HG02943 (cell line): ENCODE results near the gene ST6GALNAC4.

ENCODE experiments used
- ATAC-seq: cut with Tn5 transposase; IDR thresholded peaks from one replicate; pipeline ENCODE4 v1.9.1; 2021; ENCODE audit warnings: mild to moderate bottlenecking, low read depth, moderate library complexity; ENCODE audit not compliant: unreplicated experiment

ST6GALNAC4 gene, protein sequence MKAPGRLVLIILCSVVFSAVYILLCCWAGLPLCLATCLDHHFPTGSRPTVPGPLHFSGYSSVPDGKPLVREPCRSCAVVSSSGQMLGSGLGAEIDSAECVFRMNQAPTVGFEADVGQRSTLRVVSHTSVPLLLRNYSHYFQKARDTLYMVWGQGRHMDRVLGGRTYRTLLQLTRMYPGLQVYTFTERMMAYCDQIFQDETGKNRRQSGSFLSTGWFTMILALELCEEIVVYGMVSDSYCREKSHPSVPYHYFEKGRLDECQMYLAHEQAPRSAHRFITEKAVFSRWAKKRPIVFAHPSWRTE

DNA sequence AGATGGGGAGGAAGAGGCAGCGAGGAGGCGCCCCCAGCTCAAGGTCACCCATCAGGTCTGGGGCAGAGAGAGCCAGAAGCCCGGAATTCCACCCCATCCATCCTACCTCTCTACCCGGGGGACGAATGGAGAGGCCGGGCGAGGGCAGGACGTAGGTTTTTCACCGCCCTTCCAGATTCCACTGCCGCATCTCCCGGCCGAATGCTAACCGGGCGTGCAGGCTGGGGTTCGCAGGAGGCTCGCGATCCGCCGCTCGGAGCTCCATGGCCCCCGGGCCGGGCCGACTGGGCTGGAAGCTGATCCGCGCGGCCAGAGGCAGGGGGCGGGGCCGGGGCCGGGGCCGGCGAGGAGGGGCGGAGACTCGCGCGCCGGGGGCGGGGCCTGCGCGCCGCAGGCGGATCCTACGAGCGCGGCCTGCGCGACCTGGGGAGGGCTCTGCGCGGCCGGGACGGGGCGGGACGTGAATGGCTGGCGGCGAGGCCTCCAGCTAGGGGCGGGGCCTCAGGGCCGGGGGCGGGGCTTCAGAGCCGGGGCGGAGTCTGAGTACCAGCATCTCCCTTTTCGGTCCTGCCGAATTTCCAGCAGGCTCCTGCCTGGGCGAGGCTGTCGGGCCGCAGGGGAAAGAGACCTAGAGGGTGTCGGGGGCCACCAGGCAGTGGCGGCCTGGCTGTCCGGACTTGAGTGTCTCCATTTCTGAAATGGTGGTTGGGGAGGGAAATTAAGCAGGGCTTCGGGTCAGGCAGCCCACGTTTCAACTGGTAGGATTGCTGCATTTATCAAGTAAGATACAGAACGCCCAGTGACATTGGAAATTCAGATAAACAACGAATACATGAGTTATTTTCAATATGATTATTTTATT is at the start of gene ST6GALNAC4:
ST6GALNAC4 (minus strand) TSS at position 322 of the 862 bp plus-strand sequence. CDS start 622 bp downstream, outside the sequence.
- peak; percentile 49 for ATAC-seq

DNA sequence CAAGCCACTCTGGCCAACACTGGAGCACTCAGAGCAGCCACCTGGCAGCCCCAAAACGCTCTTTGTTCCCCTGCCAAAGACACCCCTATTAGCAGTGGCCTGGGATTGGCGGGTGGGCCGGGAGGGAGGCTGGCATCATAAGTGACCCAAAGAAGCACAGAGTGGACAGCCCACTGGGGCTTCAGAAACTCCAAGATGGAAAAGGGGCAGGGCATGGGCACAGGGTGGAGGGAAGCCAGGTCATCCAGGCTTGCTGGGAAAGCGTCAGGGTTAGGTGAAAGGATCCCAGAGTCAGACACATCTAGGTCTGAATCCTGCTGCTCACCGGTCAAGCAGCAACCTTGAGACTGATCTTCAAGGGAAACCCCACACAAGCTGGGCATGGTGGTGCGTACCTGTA is 49.1 kb upstream of the ST6GALNAC4 start:
- ATAC-seq, result no peak

DNA sequence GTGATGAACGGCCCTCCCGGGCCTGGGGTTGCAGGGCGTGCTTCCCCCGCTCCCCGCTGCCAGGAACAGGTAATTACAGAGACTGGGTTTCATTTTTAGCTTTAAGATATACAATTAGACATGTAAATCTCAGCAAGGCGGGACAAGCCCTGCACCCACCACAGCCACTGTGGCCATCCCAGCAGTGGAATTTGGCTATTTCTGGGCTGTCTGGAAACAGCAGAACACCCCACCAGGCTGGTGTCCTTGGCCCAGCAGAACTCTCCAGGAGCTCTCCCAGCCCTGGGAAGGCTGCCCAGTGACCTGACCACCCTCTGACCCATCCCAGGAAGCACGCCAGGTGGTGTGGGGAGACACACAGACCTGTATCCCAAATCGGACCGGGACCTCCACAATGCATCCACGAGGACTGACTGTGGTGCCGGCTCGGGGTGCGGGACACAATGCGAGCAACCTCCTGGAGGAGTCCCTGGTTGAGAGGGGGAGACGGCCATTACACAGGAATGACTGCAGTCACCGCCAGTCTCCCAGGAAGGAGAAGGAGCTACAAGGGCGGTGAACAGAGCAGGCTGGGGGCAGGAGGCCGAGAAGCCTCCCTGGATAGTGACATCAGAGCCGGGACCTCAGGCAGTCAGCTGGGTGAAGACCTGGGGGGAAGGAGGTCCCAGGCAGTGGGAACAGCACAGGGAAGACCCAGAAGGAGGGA is 46.7 kb upstream of the ST6GALNAC4 start:
- no peak for ATAC-seq

DNA sequence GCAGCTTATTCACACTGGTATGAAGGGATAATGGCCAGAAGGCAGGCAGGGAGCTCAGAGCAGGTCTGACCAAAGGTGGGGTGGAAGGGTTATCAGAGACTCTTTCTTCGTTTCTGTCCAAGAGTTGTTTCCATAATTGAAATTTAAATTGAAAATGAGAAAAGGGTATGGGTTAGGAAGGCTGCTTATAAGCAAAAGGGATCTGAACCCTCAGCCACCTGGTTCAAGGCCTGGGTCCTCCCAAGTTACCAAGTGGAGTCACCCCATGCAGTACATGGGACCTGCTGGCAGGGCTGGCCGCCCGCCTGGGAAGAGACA is 46.2 kb upstream of the ST6GALNAC4 start:
- no peak for ATAC-seq

DNA sequence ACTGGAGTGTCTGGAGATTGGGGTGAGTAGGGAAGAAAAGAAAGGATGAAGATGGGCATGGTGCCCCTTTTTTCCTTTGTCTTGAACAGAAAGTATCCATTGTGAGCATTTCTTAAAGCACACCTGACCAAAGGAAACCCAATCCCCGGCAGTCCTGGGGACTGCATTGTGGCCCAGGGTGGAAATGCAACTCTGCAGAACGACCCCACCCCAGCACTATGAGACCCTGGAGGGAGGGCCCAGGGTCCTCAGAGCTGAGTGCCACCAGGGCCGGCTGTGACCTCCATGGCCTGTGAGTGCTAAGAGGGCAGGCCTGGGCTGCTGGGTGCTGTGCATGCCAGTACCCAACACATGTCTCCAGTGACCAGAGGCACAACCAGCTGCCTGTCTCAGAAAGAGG is 45.4 kb upstream of the ST6GALNAC4 start:
- no peak for ATAC-seq

DNA sequence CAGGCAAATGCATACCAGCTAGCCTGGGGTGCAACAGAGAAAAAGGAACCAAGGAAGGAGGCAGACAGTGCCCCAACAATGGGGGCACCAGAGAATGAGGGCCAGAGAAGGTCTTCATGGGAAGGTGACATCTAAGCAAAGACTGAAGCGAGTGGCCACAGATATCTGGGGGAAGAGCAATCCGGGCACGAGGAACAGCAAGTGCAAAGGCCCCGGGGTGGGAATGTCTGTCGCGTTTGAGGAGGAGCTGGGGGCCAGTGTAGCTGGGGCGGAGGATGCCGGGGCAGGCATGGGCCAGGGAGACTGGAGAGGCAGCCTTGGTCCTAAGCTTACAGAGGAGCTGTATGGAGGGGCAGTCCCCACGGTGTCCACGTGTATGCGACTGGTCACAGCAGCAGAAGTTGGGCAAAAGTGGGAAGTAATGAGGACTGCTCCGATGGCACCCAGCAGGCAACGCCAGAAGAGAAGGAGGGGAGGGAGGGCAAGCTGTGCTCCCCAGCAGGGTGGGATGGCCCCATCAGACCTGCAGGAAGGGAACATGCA is 44.8 kb upstream of the ST6GALNAC4 start:
- no peak for ATAC-seq

DNA sequence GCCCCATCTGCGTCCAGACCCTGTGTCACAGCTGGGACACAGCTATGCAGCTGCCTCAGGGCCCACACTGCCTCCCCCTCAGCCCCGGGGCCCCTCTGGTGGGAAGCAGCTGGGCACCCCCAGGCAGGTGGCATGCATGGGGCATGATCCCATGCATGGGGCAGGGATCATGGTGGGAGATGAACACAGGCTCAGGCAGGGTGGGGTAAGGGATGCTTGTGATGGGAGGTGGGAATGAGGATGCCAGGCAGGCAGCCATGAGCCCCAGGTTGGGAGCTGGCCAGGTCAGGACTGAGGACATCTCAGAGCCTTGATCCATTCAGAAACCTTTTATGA is 44.3 kb upstream of the ST6GALNAC4 start:
- no peak for ATAC-seq

DNA sequence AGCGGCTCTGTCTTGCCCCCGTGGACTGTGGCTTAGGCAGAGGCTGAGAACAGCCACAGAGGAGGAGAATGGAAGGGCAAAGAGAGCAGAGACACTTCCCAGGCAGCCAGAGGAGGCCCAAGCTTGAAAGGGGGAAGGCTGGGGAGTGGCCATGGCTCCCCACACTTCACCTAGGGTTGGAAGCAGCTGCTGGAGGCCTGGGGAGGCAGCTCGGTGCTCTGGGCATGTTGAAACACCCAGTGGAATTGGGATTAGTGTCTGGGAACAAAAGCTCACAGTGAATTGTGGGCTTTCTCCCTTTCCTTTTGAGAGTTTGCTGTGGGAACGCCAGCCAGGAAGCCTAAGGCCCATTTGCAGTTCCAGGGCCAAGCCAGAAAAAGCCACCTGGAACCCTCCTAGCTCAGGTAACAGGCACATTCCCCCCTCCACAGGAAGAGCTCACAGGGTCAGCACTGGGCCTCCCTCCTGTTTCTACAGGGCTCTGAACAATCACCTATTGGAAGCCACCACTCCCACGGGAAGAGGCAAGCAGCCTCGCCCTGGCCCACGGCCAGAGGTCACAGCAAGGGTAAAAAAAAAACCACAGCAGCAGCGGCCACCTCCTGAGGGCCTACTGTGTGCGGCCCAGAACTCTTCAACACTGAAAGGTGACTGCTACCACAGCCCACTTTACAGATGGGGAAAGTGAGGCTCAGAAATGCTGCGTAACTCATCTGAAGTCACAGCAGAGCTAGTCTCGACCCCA is 43.7 kb upstream of the ST6GALNAC4 start:
- no peak for ATAC-seq

DNA sequence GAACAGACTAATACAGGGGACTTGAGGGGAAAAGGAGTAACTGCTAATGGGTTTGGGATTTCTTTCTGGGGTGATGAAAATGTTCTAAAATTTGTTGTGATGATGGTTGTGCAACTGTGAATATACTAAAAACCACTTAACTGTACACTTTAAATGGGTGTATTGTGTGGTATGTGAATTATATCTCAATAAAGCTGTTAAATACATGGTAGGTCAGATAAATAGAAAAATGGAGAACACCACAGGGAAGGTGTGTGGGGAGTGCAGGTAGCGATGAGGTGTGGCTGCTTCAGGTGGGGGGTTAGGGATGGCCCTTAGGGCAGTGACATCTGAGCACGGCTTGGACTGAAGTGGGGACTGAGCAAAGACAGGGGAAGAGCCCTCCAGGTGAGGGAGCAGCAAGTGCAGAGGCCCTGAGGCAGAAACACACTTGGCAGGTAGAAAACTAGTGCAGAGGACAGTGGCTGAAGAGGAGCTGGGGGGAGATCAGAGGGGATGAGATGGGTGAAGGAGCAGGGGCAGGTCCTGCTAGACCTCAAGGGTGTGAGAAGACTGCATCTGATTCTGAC is 43.1 kb upstream of the ST6GALNAC4 start:
- no peak for ATAC-seq

DNA sequence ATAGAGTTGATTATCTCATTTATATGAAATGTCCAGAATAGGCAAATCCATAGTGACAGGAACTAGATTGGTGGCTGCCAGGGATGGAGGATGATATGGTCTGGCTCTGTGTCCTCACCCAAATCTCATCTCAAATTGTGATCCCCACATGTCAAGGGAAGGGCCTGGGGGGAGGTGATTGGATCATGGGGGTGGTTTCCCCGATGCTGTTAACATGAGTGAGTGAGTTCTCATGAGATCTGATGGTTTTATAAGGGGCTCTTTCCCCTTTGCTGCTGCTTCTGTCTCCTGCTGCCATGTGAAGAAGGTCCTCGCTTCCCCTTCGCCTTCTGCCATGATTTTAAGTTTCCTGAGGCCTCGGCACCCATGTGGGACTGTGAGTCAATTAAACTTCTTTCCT is 42.6 kb upstream of the ST6GALNAC4 start:
- no peak for ATAC-seq

DNA sequence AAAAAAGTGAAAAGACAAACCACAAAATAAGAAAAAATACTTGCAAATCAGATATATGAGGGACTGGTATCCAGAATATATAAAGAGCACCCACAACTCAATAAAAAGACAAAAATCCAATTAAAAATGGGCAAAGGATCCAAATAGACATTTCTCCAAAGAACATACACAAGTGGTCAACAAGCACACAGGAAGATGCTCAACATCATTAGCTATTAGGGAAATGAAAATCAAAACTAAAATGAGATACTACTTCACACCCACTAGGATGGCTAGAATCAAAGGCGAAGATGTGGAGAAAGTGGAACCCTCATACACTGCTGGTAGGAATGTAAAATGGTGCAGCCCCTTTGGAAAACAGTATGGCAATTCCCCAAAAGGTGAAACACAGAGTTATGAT is 41.9 kb upstream of the ST6GALNAC4 start:
- no peak for ATAC-seq

DNA sequence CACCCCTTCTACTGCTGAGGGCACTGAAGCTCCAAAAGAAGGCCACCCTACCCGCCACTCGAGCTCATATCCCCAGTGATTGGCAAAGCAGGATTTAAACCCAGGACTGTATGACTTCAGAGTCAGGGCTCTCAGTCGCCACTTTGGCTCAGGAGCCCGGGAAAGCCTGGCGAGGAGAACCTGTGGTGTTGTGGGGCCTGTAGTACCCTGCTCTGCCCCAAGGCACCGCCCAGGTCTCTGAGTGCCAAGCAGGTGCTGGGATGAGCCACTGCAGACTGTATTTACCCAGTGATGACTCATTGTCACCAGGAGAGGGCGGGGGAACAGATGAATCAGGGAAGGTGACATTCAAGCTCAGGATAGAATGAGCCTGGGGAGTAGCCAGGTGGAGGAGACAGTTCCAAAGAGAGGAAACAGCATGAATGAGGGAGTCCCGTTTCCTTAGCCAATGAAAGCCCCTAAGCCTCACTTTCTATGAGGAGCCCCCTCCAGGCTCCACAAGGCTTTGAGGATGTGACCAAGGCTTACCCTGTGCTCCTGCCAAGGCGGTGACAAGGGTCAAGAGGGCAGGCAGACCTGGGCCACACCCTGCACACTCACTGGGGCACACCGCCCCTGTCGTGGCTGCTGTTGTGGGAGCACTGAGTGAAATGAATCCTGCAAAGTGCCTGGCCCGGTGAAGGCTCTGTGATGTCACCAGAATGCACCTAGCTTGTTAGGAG is 38.6 kb upstream of the ST6GALNAC4 start:
- no peak for ATAC-seq

DNA sequence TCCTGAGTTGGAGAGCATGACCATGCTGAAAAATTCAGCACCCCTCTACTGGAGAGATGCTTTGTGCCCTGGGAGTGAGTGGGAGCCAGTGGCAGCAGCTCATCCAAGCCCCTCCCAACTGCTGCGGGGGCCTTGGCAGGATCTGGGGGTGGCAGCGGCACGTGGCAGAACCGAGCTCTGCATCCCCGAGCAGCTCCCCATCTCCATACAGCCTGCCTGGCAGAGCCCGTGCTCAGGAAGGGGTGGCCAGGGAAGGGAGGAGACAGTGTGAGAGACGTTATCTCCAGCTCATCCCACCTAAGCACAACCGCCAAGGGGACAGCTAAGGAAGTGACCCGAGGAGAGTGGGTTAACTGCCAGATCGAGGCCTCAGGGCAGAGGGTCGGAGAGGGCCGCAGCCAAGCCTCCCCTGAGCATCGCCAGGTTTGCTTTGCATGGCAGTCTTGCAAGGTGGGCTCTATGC is 38.0 kb upstream of the ST6GALNAC4 start:
- no peak for ATAC-seq

DNA sequence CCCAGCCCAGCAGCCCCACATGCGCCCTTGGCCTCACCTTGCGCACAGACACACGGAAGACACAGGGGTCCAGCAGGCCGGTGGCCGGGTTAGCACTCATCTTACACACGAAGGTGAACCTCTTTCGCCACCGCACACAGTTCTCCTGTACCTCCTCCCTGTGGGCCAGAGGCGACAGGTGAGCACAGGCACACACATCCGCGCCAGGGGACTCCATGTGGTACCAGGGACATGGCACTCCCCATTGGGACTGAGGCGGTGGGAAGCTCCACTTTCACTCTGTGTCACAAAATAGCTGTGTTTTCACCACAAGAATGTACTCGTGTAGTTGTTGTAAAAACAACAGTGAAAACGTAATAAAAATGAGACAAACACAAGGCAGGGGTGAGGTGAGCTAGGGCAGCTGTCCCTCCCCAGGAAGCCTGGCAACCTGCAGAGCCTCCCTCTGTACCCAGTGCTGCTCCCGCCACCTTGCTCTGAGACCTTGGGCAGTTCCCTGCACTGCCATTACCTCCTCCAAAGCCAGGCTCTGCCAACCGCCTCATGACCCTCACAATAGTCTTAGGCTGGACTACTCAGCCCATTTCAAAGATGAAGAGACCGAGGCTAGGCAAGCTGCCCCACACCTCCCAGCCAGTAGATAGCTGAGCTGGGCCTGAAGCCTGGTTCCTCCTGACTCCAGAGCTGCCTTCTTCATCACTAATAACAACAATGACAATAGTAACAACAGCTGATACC is 37.1 kb upstream of the ST6GALNAC4 start:
- ATAC-seq, result no peak

DNA sequence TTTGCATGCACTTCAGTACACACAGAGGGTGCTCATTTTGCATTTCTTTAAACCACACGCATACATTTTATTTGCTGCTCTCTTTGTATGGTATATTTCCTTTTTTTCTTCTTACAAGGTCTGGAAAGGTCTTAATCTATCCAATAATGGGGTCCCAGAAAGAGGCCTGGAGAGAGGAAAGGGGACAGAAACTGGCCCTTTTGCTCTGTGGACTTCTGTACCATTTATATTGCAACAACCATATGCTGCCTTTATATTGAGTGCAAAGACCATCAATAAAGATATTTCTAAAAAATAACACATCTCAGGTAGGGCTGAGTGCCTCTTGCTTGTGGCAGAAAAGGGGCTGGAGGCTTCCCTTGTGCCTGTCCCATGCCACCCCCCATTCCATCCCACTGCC is 36.3 kb upstream of the ST6GALNAC4 start:
- ATAC-seq, result no peak

DNA sequence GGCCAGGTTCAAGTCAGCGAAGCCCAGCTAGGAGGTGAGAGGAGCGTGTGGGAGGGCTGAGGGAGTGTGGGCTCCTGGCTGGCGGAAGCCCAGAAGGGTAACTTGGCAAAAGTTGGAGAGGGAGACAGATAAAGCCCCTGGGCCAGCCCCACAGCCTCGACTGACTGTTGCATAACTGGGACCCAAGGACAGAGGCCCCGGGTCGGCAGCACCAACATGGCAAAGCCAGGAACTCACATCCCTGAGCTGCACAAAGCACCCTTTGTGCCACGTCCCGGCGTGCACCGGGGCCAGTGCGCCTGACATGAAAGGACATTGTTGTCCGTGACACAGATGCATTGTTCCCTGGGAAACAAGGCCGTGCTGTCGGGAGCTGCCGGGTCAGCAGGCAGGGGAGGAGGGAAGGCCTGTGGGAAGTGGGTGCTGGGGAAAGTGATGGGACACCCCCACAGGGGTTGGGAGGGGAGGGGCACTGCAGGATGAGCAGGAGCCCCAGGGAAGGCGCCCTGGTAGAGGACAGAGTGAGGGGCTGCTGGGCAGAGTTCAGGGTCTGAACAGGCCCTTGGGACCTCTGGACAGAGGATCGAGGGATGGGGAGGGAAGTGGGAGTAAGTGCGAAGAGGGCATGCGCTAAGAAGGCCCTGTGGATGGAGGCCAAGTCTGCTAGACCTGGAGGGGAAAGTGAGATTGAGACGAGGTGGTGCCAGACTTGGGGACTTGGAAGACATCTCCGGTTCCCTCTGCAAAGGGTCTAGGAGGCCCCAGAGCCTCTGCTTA is 33.9 kb upstream of the ST6GALNAC4 start:
- no peak for ATAC-seq

DNA sequence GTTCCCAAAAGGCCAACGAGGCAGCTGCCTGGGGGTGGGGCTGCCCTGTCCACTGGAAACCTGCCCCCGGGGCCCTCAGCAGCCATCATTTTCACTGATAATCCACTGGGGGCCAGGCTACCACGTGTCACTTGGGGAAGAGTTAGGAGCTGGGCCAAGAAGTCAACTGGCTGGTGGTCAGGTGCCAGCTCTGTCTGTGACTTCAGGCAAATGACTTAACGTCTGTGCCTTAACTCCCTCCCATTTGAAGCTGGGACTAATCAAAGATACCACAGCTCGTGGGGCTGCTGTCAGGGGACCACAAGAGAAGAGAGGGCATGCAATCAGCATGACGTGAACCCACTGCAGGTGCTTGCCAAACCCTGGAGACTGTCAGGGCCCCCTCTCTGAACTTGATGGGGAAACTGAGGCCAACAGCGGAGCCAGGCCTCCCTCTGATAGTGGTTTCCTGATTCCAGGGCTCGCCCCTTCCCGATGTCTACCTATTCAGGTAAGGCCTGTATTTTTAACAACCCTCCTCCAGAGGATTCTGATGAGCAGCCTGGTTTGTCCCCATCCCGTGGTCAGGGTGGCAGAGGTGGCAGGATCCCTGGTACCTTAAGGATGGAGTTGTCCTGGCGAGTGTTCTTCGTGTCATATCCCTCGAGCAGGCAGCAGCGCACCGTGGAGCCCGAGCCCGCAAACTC is 33.1 kb upstream of the ST6GALNAC4 start:
- no peak for ATAC-seq
